ENCODE results near the gene PYY. TPM values are rescaled to one million over a fixed set of nuclear protein-coding genes. Genes with fewer than 3 reads are reported as not detected.

Gene PYY
- total RNA-seq, 1 donor from 2014 or later: 0.64 TPM

DNA sequence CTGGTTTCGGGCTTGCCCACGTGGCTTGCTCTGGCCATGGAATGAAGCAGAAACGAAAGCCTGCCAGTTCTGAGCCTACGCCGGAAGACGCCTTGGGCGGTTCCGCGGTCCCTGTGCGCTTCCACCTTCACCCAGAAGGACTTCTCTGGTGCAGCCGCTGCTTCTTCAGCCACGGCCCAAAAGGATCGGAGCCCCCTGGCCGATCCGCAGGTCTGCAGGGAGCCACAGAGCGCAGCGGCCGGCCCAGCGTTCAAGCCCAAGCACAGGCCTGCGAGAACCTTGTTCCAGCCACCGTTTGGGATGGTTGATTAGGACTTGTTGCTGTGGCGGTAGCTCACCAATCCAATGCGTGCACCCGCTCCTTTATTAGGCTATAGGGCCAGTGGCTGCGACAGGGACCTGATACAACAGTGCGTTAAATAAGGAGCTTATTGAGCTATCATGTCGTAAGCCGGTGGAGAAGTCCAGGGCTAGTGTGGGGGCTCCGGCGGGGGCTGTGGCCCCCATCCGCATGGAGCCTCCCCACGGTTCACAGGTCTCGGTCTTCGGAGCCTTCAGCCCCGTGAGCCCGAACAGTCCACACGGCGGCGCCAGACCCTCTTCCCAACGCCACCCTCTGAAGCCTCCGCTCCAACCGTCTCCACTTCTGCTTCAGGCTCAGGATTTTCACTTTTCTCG, 36.3 kb downstream of the PYY start:
- no peak for DNase-seq (ENCODE audit: extremely low read depth, low read depth, low spot score)

DNA sequence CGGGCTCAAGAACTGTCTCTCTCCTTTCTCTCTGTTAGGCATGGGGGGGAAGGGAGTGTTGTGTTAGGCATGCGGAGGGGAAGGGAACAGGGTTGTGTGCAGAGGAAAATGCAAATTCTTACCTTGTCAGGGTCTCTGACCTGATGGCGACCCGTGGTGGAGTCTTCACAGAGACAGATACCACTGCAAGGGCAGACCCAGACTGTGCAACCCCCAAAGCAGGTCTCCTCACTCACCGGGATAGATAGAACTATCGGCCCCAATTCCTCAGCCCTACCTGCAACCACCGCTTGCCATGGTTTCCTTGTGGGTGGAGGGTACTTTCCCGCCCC, 36.8 kb downstream of the PYY start:
- DNase-seq (ENCODE audit: extremely low read depth, low read depth, low spot score): no peak

DNA sequence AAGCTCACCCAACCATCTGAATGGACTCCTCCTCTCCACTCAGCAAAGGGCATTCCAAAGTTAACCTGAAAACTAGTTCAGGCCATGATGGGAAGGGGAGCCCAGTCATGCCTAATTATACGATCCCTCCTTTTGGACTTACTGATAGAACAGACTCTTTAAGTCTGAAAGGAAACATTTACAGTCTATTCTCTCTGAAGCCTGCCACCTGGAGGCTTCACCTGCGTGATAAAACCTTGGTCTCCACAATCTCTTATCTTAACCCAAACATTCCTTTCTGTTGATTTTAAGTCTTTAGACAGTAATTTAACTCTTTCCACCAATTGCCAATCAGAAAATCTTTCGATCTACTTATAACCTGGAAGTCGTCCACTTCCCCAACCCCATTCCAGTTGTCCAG, 37.4 kb downstream of the PYY start:
- no peak for DNase-seq (ENCODE audit: extremely low read depth, low read depth, low spot score)

DNA sequence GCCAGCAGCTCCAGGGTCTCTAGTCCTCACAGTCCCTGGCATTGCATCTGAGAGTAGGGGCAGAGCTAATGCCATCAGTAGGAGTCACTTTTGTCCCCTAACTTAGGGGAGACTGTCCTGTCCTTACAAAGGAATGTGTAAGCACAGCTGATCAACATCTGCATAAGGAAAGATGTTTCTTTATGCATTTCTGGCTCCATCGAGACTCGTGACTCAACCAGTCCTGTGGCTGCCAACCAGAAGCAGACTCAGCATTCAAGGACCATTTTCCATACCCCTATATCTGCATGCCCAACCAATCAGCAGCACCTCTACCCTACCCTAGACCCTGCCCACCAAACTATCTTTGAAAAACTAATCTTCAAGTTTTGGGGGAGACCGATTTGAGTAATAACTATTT, 38.2 kb downstream of the PYY start:
- DNase-seq (ENCODE audit: extremely low read depth, low read depth, low spot score): no peak

DNA sequence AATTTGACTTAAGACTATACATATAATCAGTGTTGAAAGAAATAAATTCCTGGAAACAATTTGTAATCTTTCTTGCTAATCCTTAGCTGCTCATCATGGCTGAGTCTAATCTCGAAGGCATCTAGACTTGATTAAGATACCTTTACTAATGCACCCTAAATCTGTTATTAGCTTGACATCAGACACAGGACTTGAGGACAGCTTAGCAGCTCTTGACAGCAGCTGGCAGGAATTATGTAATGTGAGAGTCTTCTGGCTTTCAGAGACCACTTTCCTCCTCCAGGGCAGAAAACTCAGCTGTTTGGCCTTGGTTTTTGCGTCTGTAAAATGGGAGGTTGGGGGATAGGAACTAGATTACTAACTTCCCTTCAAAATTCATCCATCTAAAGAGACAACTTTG, 39.3 kb downstream of the PYY start:
- no peak for DNase-seq (ENCODE audit: extremely low read depth, low read depth, low spot score)

DNA sequence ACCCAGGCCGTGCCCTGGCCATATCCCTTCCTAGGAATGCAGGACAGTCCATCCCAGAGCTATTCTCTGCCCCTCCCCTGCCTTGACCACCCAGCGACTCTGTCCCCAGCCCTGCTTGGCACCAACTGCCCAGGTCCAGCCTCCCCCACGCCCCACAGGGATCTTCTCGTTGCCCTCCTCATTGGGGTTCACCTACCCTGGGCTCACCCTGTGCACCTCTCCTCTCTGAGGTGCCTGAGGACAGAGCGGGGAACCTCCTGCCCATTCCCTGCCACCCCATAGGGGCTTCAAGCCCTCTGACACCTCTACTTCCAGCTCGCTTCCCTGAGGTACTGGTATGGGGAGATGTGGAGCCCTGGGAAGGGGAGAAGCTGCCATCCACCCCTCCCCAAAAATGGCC, 40.2 kb downstream of the PYY start:
- DNase-seq (ENCODE audit: extremely low read depth, low read depth, low spot score): no peak

- DNase-seq (ENCODE audit: extremely low read depth, low read depth, low spot score): no peak
These were observed 41.0 kb downstream of the PYY start for GRCh38 chr17:43912635-43913304.

DNA sequence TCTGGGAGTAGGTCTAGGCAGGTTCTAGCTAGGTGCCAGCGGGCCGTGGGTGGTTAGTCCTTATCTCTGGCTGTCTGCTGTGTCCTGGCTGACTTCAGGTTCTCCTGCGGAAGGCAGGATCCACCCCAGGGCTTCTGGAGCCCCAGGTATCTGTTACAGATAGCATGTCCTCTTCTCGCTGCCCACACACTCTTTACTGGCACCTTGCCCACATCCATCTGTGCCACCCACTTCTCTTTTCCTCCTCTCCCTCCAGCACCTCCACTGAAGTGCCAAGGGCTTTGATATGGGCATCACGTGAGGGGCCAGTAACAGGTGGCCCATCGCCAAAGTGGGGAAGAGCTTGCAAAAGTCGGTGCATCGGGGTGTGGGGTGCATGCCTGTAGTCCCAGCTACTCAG, 41.8 kb downstream of the PYY start:
- no peak for DNase-seq (ENCODE audit: extremely low read depth, low read depth, low spot score)

- DNase-seq (ENCODE audit: extremely low read depth, low read depth, low spot score): no peak
These were observed 44.1 kb downstream of the PYY start for GRCh38 chr17:43909537-43910231.

DNA sequence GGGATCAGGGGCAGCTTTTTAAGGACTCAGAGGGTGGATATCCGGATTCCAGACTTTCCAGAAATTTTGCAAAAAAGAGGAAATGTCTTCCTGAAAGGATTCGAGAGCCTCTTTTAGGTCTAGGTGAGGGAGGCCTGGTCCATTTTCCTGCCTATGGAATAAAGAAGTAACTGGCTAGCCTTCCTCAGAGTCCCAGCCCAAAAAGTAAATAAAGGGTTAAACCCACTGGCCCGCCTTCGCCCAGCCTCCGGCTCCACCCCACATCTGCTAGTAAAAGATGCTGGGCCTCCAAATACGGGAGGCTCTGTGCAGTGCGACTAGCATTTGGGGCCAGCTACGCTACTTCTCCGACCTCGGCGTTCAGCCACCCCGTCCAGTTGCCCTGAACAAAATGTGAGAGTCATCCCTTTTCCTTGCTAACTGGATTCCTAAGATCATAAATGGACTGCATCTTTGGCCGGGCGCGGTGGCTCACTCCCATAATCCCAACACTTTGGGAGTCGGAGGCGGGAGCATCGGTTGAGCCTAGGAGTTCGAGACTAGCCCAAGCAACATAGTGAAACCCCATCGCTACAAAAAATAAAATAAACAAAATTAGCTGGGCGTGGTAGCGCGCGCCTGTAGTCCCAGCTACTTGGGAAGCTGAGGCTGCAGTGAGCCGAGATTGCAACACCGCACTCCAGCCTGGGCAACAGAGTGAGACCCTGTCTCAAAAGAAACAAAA, 45.6 kb downstream of the PYY start:
- no peak for DNase-seq (ENCODE audit: extremely low read depth, low read depth, low spot score)

GRCh38 chr17:43907425-43907981, 46.2 kb downstream of the PYY start, which contains the start of gene MPP2:
MPP2 (minus strand) TSS chr17:43907536; CDS start chr17:43904460, 3,076 bp downstream.
- no peak for DNase-seq (ENCODE audit: extremely low read depth, low read depth, low spot score)

GRCh38 chr17:43906951-43907424, 46.8 kb downstream of the PYY start:
- no peak for DNase-seq (ENCODE audit: extremely low read depth, low read depth, low spot score)

DNA sequence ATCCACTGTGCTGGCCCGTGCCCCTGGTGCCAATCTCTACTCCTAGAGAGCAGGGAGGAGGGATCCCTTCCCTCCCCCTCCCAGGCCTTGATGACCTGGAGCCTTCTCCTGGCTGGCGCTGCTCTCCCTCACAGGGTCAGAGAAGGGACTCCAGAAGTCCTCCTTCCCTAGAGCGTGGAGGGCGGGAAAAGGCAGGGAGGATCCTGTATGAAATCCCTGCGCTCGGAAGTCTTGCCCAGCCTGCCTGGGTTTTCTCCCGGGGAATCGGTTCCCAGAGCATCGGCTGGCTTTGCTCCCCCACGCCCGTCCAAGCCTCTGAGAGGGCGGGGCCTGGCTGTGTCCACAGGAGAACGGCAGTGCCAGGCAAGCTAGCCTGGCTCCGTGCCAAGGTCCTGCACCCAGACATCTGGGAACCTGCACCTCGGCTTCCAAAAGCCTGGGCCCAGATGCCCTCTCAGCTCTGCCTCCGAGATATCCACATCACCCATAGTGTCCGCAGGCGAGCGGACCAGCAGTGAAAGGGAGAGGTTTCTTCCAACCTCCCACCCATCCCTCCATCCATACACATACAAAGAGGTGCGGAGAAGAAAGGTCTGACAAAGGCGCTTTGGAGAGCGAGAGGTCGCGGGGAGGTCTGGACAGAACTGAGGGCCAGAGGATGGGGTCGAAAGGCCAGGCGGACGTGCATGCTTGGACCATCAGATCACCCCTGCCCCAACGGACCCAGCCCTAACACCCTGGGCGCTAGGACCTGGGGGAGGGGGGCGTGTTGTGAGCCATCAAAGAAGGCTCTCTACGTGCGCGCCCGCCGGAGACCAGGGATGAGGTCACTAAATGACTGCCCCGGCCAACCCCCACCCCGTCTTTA, 47.5 kb downstream of the PYY start:
- no peak for DNase-seq (ENCODE audit: extremely low read depth, low read depth, low spot score)

DNA sequence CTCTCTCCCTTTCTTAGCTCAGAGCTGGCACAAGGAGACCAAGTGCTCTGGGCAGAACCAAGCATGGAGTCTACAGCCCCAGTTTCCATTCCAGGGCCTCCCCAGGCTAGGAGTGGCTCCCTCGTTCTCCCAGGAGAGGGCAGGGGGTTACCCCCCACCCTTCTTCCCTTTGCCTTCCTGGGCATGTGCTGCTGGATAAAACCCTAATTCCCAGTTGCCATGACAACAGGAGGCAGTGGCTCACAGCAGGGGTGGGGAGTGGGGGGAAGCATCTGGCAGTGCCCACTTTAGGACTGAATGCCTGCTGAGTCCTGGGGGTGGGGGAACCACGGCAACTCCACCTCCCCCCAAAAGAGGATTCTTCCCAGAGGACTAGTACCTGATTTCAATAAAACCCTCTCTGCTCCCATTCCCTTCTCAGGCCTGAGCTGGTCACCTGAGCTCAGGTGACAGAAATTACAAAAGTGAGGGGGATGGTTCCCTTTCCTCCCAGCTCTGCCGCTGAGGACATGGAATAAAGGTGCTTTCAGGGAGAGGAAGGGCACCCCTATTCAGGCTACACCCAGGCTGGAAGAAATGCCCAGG, 48.2 kb downstream of the PYY start:
- no peak for DNase-seq (ENCODE audit: extremely low read depth, low read depth, low spot score)

Other genes with a start within 250 kb of the PYY start
- gene SOST, start 195.1 kb downstream of the PYY start, total RNA-seq: not detected in 2 replicates
- gene DUSP3, start 175.0 kb downstream of the PYY start, total RNA-seq: 77.5 and 84.3 TPM in 2 replicates
- gene CFAP97D1, start 173.5 kb downstream of the PYY start, total RNA-seq: not detected in 2 replicates
- 3.6 and 4.1 TPM in 2 replicates for gene MPP3, start 120.8 kb downstream of the PYY start, total RNA-seq
- gene CD300LG, start 106.8 kb downstream of the PYY start, total RNA-seq: not detected in 2 replicates
- 1.2 and 1.9 TPM in 2 replicates for gene MPP2, start 46.4 kb downstream of the PYY start, total RNA-seq
- gene PPY, start 11.5 kb downstream of the PYY start, total RNA-seq: not detected in 2 replicates
- 1.8 and 4.6 TPM in 2 replicates for gene NAGS, start 50.7 kb upstream of the PYY start, total RNA-seq
- 30.0 and 37.2 TPM in 2 replicates for gene TMEM101, start 61.0 kb upstream of the PYY start, total RNA-seq
- 44.3 and 55.3 TPM in 2 replicates for gene LSM12, start 112.7 kb upstream of the PYY start, total RNA-seq
- gene G6PC3, start 116.8 kb upstream of the PYY start, total RNA-seq: 41.9 and 60.5 TPM in 2 replicates
- gene HDAC5, start 169.7 kb upstream of the PYY start, total RNA-seq: 36.3 and 46.9 TPM in 2 replicates
- gene HROB, start 188.0 kb upstream of the PYY start, total RNA-seq: 0.92 and 2.9 TPM in 2 replicates
- gene ASB16, start 216.8 kb upstream of the PYY start, total RNA-seq: 0.15 and 0.18 TPM in 2 replicates
- 31.9 and 35.5 TPM in 2 replicates for gene TMUB2, start 233.0 kb upstream of the PYY start, total RNA-seq
- gene ATXN7L3, start 245.9 kb upstream of the PYY start, total RNA-seq: 69.1 and 72.4 TPM in 2 replicates